Measurements from ENCODE around the gene MOXD1.
"Not testable (repeated sequence)": the region's sequence is repeated elsewhere in the genome, so short reads cannot be mapped to it uniquely, and the experiment has no call there.

The MOXD1 gene

DNA sequence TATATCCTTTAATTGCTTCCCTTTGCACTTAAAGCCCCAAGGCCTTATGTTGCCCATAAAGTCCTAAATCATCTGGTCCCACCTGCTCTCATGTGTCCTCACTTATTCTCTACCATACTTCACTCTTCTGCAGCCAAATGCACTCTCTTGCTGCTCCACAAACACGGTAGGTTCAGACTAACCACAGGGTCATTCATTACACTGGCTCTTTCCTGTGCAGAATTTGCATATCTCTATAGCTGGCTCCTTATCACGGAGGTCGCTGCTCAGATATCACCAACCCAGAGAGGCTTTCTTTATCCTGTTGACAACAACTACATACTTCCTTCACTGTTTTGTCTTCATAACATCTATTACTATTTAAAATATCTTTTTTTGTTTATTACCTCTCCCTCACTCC, 86.8 kb downstream of the MOXD1 start:
- no peak for TF ChIP-seq CTCF (IDR thresholded peaks at IDR 0.05; ENCODE audit: insufficient read depth, low read depth, low read length, missing control alignments)
- peak; percentile 8 for DNase-seq (ENCODE audit: low read depth)
- H3K4me3 ChIP-seq (ENCODE audit: low read depth, low read length), result no peak overlapping the region

DNA sequence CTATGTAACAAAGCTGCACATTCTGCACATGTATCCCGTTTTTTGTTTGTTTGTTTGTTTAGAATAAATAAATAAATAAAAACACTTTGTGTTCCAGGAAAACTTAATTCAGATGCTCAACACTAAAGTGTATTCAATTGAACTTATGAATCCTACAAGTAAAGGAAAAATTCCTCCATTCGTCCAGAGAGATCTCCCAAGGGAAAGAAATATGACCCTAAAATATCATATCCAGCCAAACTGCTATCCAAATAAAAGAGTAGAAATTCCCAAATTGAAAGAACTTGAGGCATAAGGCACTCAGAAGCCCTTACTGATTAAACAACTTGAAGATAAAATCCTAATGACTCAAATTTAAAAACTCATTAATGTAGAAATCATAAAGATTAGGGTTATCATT, 90.4 kb downstream of the MOXD1 start:
- no peak overlapping the region for H3K4me3 ChIP-seq (ENCODE audit: low read depth, low read length)
- DNase-seq (ENCODE audit: low read depth), result no peak
- no peak for TF ChIP-seq CTCF (IDR thresholded peaks at IDR 0.05; ENCODE audit: insufficient read depth, low read depth, low read length, missing control alignments)

GRCh38 chr6:132310151-132310550, 91.1 kb downstream of the MOXD1 start:
- not testable (repeated sequence) for H3K4me3 ChIP-seq (ENCODE audit: low read depth, low read length); DNase-seq (ENCODE audit: low read depth)

GRCh38 chr6:132304891-132305305, 96.4 kb downstream of the MOXD1 start:
- no peak for DNase-seq (ENCODE audit: low read depth)
- H3K4me3 ChIP-seq (ENCODE audit: low read depth, low read length), result no peak overlapping the region
- TF ChIP-seq CTCF (IDR thresholded peaks at IDR 0.05; ENCODE audit: insufficient read depth, low read depth, low read length, missing control alignments), result no peak

- peak; percentile 67 for DNase-seq (ENCODE audit: low read depth)
- H3K4me3 ChIP-seq (ENCODE audit: low read depth, low read length), result no peak overlapping the region
- peak; percentile 42 for TF ChIP-seq CTCF (IDR thresholded peaks at IDR 0.05; ENCODE audit: insufficient read depth, low read depth, low read length, missing control alignments)
Measured at GRCh38 chr6:132300323-132300949, 100.8 kb downstream of the MOXD1 start.

- H3K4me3 ChIP-seq (ENCODE audit: low read depth, low read length), result no peak overlapping the region
- TF ChIP-seq CTCF (IDR thresholded peaks at IDR 0.05; ENCODE audit: insufficient read depth, low read depth, low read length, missing control alignments), result peak; percentile 54
- DNase-seq (ENCODE audit: low read depth), result peak; percentile 65
Measured at GRCh38 chr6:132298344-132298949, 102.8 kb downstream of the MOXD1 start.

DNA sequence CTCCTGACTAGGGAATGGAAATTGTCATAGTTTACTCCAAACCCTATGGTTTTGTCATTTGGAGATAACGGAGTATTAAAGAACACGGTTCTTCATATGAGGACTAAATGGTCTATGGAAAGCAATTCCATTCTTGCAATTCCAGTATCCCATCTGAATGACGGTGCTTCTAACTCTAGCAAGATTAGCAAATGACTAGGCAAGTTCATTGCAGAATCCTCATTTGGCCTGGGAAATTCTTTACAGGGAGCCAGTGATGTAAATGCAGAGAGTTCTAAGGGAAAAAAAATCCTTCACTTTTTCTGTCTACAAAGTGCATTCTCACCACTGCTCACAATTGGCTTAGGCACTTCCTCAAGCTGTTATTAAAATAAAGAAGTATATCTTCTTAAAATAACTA, 111.5 kb downstream of the MOXD1 start:
- no peak for TF ChIP-seq CTCF (IDR thresholded peaks at IDR 0.05; ENCODE audit: insufficient read depth, low read depth, low read length, missing control alignments)
- no peak for DNase-seq (ENCODE audit: low read depth)
- H3K4me3 ChIP-seq (ENCODE audit: low read depth, low read length), result no peak overlapping the region

Measured in GM12865 (cell line).